ENCODE measurements around the gene LDLRAD2. TPM values are rescaled to one million over a fixed set of nuclear protein-coding genes. Genes with fewer than 3 reads are reported as not detected.
"Not testable (repeated sequence)": the region's sequence is repeated elsewhere in the genome, so short reads cannot be mapped to it uniquely, and the experiment has no call there.

Gene LDLRAD2
- total RNA-seq, 1 experiment from 2014 or later = not detected

GRCh38 chr1:21775985-21776562 lies 36.0 kb upstream of the LDLRAD2 start:
- no TSS peak for BruUV-seq (replicated peaks)
- H3K4me3 ChIP-seq (ENCODE audit: low read depth, low read length, poor library complexity, severe bottlenecking) = no peak overlapping the region
- POLR2A ChIA-PET (ENCODE audit: low non-redundant PET) = no interaction called here
- TF ChIP-seq EZH2 (IDR thresholded peaks at IDR 0.05; ENCODE audit: borderline replicate concordance, low read depth, low read length, poor library complexity, severe bottlenecking) (no peak), CTCF (conservative IDR thresholded peaks at IDR 0.05; ENCODE audit: low read depth, low read length) (no peak)
- intact Hi-C loops (cut with micrococcal nuclease; ENCODE audit: unreplicated experiment) = no loop called here
- H3K36me3 ChIP-seq (ENCODE audit: insufficient read depth, low read length, poor library complexity, severe bottlenecking) = no peaks in the 10 kb centered on the region
- H3K4me1 ChIP-seq (ENCODE audit: insufficient read depth, low read length, poor library complexity, severe bottlenecking) = no peaks in the 10 kb centered on the region
- DNase-seq (ENCODE audit: low spot score) = no peak
- H3K9me3 ChIP-seq (ENCODE audit: low read depth, low read length, poor library complexity, severe bottlenecking) = peaks cover 6% of the 10 kb centered on the region
- no peak overlapping the region for H3K27ac ChIP-seq (ENCODE audit: low read depth, low read length, poor library complexity, severe bottlenecking)
- CTCF ChIA-PET = interaction anchor here (0.7 kb wide), 1 partner anchor 14 kb away, joined by 10 read pairs; no protein-coding TSS in a partner anchor
- H3K27me3 ChIP-seq (replicated peaks; ENCODE audit: insufficient read depth, low read depth, low read length, poor library complexity) = no peaks in the 10 kb centered on the region

GRCh38 chr1:21776925-21777324 lies 35.1 kb upstream of the LDLRAD2 start:
- H3K36me3 ChIP-seq (ENCODE audit: insufficient read depth, low read length, poor library complexity, severe bottlenecking); H3K4me3 ChIP-seq (ENCODE audit: low read depth, low read length, poor library complexity, severe bottlenecking); H3K27me3 ChIP-seq (replicated peaks; ENCODE audit: insufficient read depth, low read depth, low read length, poor library complexity); intact Hi-C loops (cut with micrococcal nuclease; ENCODE audit: unreplicated experiment); POLR2A ChIA-PET (ENCODE audit: low non-redundant PET); DNase-seq (ENCODE audit: low spot score); H3K27ac ChIP-seq (ENCODE audit: low read depth, low read length, poor library complexity, severe bottlenecking); H3K9me3 ChIP-seq (ENCODE audit: low read depth, low read length, poor library complexity, severe bottlenecking); BruUV-seq (replicated peaks); H3K4me1 ChIP-seq (ENCODE audit: insufficient read depth, low read length, poor library complexity, severe bottlenecking): not testable (repeated sequence)
- CTCF ChIA-PET = interaction anchor here (0.7 kb wide), 1 partner anchor 13 kb away, joined by 10 read pairs; no protein-coding TSS in a partner anchor

GRCh38 chr1:21778405-21778727 lies 33.7 kb upstream of the LDLRAD2 start:
- TF ChIP-seq CTCF (conservative IDR thresholded peaks at IDR 0.05; ENCODE audit: low read depth, low read length) (no peak), EZH2 (IDR thresholded peaks at IDR 0.05; ENCODE audit: borderline replicate concordance, low read depth, low read length, poor library complexity, severe bottlenecking) (no peak)
- peaks cover 4% of the 10 kb centered on the region for H3K4me1 ChIP-seq (ENCODE audit: insufficient read depth, low read length, poor library complexity, severe bottlenecking)
- H3K27me3 ChIP-seq (replicated peaks; ENCODE audit: insufficient read depth, low read depth, low read length, poor library complexity) = no peaks in the 10 kb centered on the region
- intact Hi-C loops (cut with micrococcal nuclease; ENCODE audit: unreplicated experiment) = no loop called here
- H3K4me3 ChIP-seq (ENCODE audit: low read depth, low read length, poor library complexity, severe bottlenecking) = no peak overlapping the region
- no peaks in the 10 kb centered on the region for H3K36me3 ChIP-seq (ENCODE audit: insufficient read depth, low read length, poor library complexity, severe bottlenecking)
- ChIA-PET CTCF (no interaction called here), POLR2A (ENCODE audit: low non-redundant PET) (no interaction called here)
- no TSS peak for BruUV-seq (replicated peaks)
- H3K9me3 ChIP-seq (ENCODE audit: low read depth, low read length, poor library complexity, severe bottlenecking) = peaks cover 6% of the 10 kb centered on the region
- DNase-seq (ENCODE audit: low spot score) = no peak
- H3K27ac ChIP-seq (ENCODE audit: low read depth, low read length, poor library complexity, severe bottlenecking) = no peak overlapping the region
